Breast epithelium (tissue), 3 donors: ENCODE results near the gene COL4A5.

ENCODE experiments used
- POLR2A ChIP-seq: fragments of 450-650 bp; IDR thresholded peaks from one replicate; pipeline ENCODE4 v1.6.1; 2016; ENCODE audit warnings: antibody characterized with exemption, mild to moderate bottlenecking, moderate library complexity
- POLR2AphosphoS5 ChIP-seq, 3 donors: sonication (generic); formaldehyde crosslinking; IDR thresholded peaks; one replicate each; pipeline ENCODE4 v1.6.1; 2017; ENCODE audit warnings: antibody characterized with exemption in 3 of 3
- TF ChIP-seq, protein P1 (sequence below), 3 donors: fragments of 450-650 bp; IDR thresholded peaks; one replicate each; pipeline ENCODE4 v1.5.1; 2016 to 2017; ENCODE audit warnings: antibody characterized with exemption in 3 of 3, mild to moderate bottlenecking in 3 of 3, moderate library complexity in 3 of 3

DNA sequence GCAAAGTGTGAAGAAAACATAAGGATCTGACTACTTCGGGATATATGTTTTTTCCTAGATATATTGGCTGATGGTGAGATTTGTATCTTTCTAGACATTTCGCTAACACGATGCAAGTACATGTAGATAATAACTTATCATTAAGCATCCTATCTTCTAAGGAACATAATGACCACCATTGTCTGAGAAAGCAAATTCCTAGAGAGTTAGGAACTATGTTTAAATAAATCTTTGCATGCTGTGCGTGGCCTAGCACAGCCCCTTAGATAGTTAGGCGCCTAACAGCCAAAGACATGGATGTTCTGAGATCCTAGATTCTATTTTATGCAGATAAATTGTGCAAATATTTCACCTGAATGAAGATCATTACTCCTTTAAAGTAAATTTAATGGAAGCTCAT, 4.4 kb upstream of the COL4A5 start:
- TF ChIP-seq, protein P1, sequence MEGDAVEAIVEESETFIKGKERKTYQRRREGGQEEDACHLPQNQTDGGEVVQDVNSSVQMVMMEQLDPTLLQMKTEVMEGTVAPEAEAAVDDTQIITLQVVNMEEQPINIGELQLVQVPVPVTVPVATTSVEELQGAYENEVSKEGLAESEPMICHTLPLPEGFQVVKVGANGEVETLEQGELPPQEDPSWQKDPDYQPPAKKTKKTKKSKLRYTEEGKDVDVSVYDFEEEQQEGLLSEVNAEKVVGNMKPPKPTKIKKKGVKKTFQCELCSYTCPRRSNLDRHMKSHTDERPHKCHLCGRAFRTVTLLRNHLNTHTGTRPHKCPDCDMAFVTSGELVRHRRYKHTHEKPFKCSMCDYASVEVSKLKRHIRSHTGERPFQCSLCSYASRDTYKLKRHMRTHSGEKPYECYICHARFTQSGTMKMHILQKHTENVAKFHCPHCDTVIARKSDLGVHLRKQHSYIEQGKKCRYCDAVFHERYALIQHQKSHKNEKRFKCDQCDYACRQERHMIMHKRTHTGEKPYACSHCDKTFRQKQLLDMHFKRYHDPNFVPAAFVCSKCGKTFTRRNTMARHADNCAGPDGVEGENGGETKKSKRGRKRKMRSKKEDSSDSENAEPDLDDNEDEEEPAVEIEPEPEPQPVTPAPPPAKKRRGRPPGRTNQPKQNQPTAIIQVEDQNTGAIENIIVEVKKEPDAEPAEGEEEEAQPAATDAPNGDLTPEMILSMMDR (IDR thresholded peaks at IDR 0.05) = no peak
- TF ChIP-seq POLR2A (no peak), POLR2AphosphoS5 (IDR thresholded peaks at IDR 0.05) (no peak)
